IPS-18a (cell line): ENCODE results near the gene EHD1.

ENCODE experiments used
- H3K27ac ChIP-seq: one replicate; pipeline ENCODE4 v1.5.1; 2013; ENCODE audit warnings: low read length
- H3K27me3 ChIP-seq: one replicate; pipeline ENCODE4 v1.6.1; 2013; ENCODE audit warnings: mild to moderate bottlenecking, low read length; ENCODE audit not compliant: control insufficient read depth, insufficient read depth
- H3K36me3 ChIP-seq: one replicate; pipeline ENCODE4 v1.6.1; 2013; ENCODE audit warnings: low read depth, low read length; ENCODE audit not compliant: control insufficient read depth
- H3K4me1 ChIP-seq: one replicate; pipeline ENCODE4 v1.6.1; 2013; ENCODE audit warnings: low read depth, low read length; ENCODE audit not compliant: control insufficient read depth
- H3K4me3 ChIP-seq: one replicate; pipeline ENCODE4 v1.5.1; 2013; ENCODE audit warnings: low read length
- H3K9ac ChIP-seq: one replicate; pipeline ENCODE4 v1.6.1; 2013; ENCODE audit warnings: mild to moderate bottlenecking, low read length, moderate library complexity
- H3K9me3 ChIP-seq: one replicate; pipeline ENCODE4 v1.6.1; 2013; ENCODE audit warnings: low read depth, low read length; ENCODE audit not compliant: control insufficient read depth

Gene EHD1

GRCh38 chr11:64878494-64879243, at the start of gene EHD1:
Gene EHD1, minus strand, starts transcription at chr11:64878621. Its CDS starts 157 bp downstream, at chr11:64878464.
- peak within 1 kb of the TSS; percentile 92 for H3K4me3 ChIP-seq
- H3K27ac ChIP-seq: peak within 1 kb of the TSS; percentile 61
- peak within 1 kb of the TSS; percentile 91 for H3K9ac ChIP-seq
- H3K9me3 ChIP-seq: no peaks in the 10 kb centered on the region
- peaks cover 10% of the 10 kb centered on the region for H3K4me1 ChIP-seq
- no peaks in the 10 kb centered on the region for H3K36me3 ChIP-seq
- peaks cover 9% of the 10 kb centered on the region for H3K27me3 ChIP-seq

- no peak overlapping the region for H3K9ac ChIP-seq
- peaks cover 4% of the 10 kb centered on the region for H3K27me3 ChIP-seq
- no peaks in the 10 kb centered on the region for H3K36me3 ChIP-seq
- no peaks in the 10 kb centered on the region for H3K9me3 ChIP-seq
- no peak overlapping the region for H3K4me3 ChIP-seq
- H3K4me1 ChIP-seq: peaks cover 5% of the 10 kb centered on the region
- no peak overlapping the region for H3K27ac ChIP-seq
These were observed 48.3 kb upstream of the EHD1 start for GRCh38 chr11:64926689-64927088.

- Histone ChIP-seq H3K4me3 (peak overlapping the region; percentile 68), H3K27ac (no peak overlapping the region), H3K4me1 (peaks cover 5% of the 10 kb centered on the region), H3K27me3 (peaks cover 4% of the 10 kb centered on the region), H3K9ac (no peak overlapping the region), H3K36me3 (no peaks in the 10 kb centered on the region), H3K9me3 (no peaks in the 10 kb centered on the region)
These were observed 47.4 kb upstream of the EHD1 start for GRCh38 chr11:64925536-64926436.

GRCh38 chr11:64924910-64925284, 46.5 kb upstream of the EHD1 start:
- H3K9ac ChIP-seq: peak overlapping the region; percentile 20

GRCh38 chr11:64923944-64924909, 45.8 kb upstream of the EHD1 start, which contains the start of gene PPP2R5B:
Gene PPP2R5B, plus strand, starts transcription at chr11:64924689. Its CDS starts 1,046 bp downstream, at chr11:64925735.
- Histone ChIP-seq H3K27ac (no peak within 1 kb of the TSS), H3K4me1 (peaks cover 5% of the 10 kb centered on the region), H3K27me3 (peaks cover 4% of the 10 kb centered on the region), H3K9ac (peak within 1 kb of the TSS; percentile 34), H3K9me3 (no peaks in the 10 kb centered on the region), H3K4me3 (peak within 1 kb of the TSS; percentile 68), H3K36me3 (no peaks in the 10 kb centered on the region)

More at GRCh38 chr11:64924910-64925284, 46.5 kb upstream of the EHD1 start:
- H3K27me3 ChIP-seq: peaks cover 4% of the 10 kb centered on the region
- H3K27ac ChIP-seq: no peak overlapping the region
- no peaks in the 10 kb centered on the region for H3K36me3 ChIP-seq
- H3K4me3 ChIP-seq: peak overlapping the region; percentile 68
- peaks cover 5% of the 10 kb centered on the region for H3K4me1 ChIP-seq
- H3K9me3 ChIP-seq: no peaks in the 10 kb centered on the region

GRCh38 chr11:64923151-64923661, 44.8 kb upstream of the EHD1 start:
- Histone ChIP-seq H3K4me1 (peaks cover 5% of the 10 kb centered on the region), H3K4me3 (no peak overlapping the region), H3K36me3 (no peaks in the 10 kb centered on the region), H3K27ac (no peak overlapping the region), H3K9me3 (no peaks in the 10 kb centered on the region), H3K27me3 (peaks cover 4% of the 10 kb centered on the region), H3K9ac (no peak overlapping the region)

GRCh38 chr11:64921384-64921783, 43.0 kb upstream of the EHD1 start:
- peaks cover 9% of the 10 kb centered on the region for H3K4me1 ChIP-seq
- no peak overlapping the region for H3K4me3 ChIP-seq
- H3K9ac ChIP-seq: no peak overlapping the region
- no peaks in the 10 kb centered on the region for H3K36me3 ChIP-seq
- H3K27me3 ChIP-seq: peaks cover 4% of the 10 kb centered on the region
- H3K27ac ChIP-seq: no peak overlapping the region
- H3K9me3 ChIP-seq: no peaks in the 10 kb centered on the region

- Histone ChIP-seq H3K4me1 (peaks cover 13% of the 10 kb centered on the region), H3K9me3 (no peaks in the 10 kb centered on the region), H3K27me3 (peaks cover under 1% of the 10 kb centered on the region), H3K27ac (no peak overlapping the region), H3K4me3 (no peak overlapping the region), H3K36me3 (no peaks in the 10 kb centered on the region), H3K9ac (no peak overlapping the region)
These were observed 41.7 kb upstream of the EHD1 start for GRCh38 chr11:64920124-64920523.

GRCh38 chr11:64919627-64920026, 41.2 kb upstream of the EHD1 start:
- Histone ChIP-seq H3K9me3 (no peaks in the 10 kb centered on the region), H3K27ac (no peak overlapping the region), H3K9ac (no peak overlapping the region), H3K36me3 (no peaks in the 10 kb centered on the region), H3K27me3 (no peaks in the 10 kb centered on the region), H3K4me3 (no peak overlapping the region), H3K4me1 (peaks cover 12% of the 10 kb centered on the region)

GRCh38 chr11:64918017-64918416, 39.6 kb upstream of the EHD1 start:
- Histone ChIP-seq H3K4me3 (peak overlapping the region; percentile 87), H3K9ac (peak overlapping the region; percentile 76), H3K4me1 (peaks cover 9% of the 10 kb centered on the region), H3K36me3 (peaks cover 4% of the 10 kb centered on the region), H3K9me3 (no peaks in the 10 kb centered on the region), H3K27me3 (no peaks in the 10 kb centered on the region), H3K27ac (peak overlapping the region; percentile 76)
